Superior temporal gyrus (tissue), 1 donor: ENCODE measurements around the gene FAF1.
"Not testable (repeated sequence)": the region's sequence is repeated elsewhere in the genome, so short reads cannot be mapped to it uniquely, and the experiment has no call there.

Experiments used
- DNase-seq: peaks from one replicate; pipeline ENCODE4 v3.0.0-alpha.2; 2016; ENCODE audit errors: extremely low spot score

FAF1 gene

GRCh38 chr1:50959913-50960844 lies at the start of gene FAF1:
Gene FAF1, minus strand, starts transcription at chr1:50960267. Its CDS starts 456 bp downstream, at chr1:50959811.
- peak; percentile 98 for DNase-seq

DNA sequence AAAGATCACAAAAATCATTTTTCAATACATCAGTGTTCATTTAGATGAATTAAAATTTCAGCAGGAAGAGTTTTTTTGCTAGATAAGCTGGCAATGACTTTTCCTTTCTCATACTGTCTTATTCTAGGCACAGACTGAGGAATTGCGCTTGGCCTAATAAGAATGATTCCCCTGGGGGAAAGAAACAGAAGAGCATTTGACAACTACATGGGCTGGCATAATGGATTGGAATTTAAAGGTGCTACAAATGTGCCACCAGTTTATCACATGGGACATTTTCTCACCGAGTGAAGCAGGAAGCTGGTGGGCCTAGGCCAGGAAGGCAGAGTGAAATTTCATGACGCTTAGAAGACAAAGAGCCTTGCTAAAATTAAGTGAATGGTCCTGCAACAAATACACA lies 49.3 kb upstream of the FAF1 start:
- no peak for DNase-seq

DNA sequence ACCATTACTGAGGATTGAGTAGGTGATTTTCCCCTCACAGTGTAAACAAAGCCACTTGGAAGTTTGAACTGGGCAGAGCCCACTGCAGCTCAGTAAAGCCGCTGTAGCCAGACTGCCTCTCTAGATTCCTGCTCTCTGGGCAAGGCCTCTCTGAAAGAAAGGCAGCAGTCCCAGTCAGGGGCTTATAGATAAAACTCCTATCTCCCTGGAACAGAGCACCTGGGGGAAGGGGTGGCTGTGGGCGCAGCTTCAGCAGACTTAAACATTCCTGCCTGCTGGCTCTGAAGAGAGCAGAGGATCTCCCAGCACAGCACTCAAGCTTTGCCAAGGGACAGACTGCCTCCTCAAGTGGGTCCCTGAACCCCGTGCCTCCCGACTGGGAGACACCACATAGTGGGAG lies 45.5 kb upstream of the FAF1 start:
- not testable (repeated sequence) for DNase-seq

- no peak for DNase-seq
Measured at GRCh38 chr1:51002516-51002915, 42.4 kb upstream of the FAF1 start.

DNA sequence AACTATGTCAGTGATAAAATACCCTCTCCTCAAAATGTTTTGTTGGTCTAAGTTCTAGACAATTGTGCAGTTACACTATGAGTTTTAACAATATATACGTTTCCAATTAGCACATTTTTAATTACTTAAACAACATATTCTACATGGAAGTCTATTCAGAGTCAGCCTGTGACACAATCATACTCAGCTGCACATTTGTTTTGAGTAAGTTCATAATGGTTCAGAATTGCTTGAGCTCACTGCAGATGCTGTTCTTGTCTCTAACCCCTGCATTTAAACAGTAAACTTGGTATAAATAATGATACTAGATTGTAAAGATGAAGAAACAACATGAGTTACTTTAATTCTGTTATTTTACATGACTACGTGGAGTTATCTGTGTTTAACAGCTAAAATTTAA lies 40.6 kb upstream of the FAF1 start:
- no peak for DNase-seq

GRCh38 chr1:51000160-51000559 lies 40.1 kb upstream of the FAF1 start:
- DNase-seq = no peak

DNA sequence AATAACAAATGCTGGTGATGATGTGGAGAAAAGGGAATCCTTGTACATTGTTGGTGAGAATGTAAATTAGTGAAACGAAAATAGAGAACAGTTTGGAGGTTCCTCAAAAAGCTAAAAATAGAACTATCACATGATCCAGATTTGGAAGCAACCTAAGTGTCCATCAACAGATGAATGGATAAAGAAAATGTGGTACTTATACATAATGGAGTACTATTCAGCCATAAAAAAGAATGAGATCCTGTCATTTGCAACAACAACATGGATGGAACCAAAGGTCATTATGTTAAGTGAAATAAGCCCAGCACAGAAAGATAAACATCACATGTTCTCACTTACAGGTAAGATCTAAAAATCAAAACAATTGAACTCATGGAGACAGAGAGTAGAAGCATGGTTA lies 39.3 kb upstream of the FAF1 start:
- not testable (repeated sequence) for DNase-seq

DNA sequence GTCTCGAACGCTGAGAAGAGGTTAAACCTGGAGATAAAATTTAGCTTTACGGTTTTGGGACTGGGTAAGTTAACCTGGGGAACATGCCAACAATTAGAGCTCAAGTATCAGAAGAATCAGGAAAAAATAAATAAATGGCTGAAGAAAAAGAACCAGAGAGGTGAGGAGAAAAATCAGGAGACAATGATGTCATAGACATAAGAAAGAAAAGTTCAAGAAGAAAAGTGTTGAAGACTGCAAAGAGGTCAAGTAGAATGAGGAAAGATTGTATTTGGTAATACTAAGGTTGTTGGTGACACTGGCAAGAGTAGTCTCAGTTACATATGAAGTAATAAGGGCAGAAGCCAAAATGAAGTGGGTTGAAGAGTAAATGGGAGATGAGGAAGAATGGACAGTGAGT lies 36.0 kb upstream of the FAF1 start:
- DNase-seq = no peak

GRCh38 chr1:50995651-50996050 lies 35.6 kb upstream of the FAF1 start:
- no peak for DNase-seq

DNA sequence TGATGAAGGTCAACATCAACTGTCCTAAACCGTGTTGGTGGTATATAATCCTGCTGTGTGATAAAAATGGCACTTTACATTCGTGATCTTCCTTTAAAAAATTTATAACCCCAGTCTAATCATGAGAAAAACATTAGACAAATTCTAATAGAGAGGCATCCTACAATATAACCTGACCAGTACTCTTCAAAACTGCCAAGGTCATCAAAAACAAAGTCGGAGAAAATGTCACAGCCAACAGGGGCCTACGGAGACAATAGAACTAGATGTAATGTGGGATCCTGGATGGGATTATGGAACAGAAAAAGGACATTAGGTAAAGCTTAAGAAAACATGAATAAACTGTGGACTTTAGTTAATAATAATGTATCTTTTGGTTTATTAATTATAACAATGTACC lies 34.9 kb upstream of the FAF1 start:
- no peak for DNase-seq

GRCh38 chr1:50993645-50994044 lies 33.6 kb upstream of the FAF1 start:
- DNase-seq = no peak

DNA sequence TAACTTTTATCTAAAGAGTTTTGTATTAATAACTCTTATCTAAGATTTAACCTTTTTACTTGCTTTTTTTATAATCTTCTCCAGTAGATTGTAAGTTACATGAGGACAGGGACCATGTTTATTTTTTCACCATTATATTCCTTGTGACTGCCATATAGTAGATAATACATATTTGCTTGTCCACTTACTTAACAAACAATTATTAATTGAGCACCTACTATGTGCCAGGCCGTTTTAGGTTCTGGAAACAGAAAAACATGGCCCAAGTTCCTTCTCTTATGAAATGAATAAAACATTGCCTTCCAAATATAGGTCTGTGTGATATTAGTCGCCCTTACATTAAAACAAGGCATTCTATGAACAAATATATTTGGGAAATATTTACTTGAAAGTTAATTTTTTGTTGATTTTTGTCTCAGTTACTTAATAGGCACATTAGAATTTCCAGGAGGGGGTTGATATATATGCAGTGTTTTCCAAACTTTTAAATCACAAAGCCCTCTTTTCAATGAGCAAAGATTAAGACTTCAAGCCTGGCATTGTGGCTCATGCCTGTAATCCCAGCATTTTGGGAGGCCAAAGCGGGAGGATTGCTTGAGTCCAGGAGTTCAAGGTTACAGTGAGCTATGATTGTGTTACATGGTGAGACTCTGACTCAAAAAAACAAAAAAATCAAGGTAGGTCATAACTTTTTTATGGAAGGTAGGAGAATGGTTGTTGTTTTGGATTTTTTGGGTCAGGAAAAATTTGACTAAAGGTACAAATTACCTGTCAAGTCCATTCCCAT lies 32.7 kb upstream of the FAF1 start:
- DNase-seq = no peak

DNA sequence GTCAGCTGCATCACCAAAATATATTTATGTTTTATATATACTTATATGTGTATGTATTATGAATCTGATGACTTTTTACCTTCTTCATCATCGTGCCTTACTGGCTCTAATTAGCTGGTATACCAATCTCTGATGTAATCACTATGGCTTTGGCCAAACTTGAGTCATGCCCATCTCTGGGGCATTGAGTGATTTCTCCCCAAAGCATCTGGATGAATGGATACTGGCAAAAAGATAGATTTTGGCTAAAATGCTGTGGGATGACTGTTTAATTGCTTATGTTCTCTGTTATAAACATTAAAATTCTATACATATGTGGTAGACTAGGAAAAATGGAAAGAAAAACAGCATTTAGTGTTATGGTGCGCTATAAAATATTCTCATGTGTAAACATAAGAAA lies 29.6 kb upstream of the FAF1 start:
- DNase-seq = no peak

DNA sequence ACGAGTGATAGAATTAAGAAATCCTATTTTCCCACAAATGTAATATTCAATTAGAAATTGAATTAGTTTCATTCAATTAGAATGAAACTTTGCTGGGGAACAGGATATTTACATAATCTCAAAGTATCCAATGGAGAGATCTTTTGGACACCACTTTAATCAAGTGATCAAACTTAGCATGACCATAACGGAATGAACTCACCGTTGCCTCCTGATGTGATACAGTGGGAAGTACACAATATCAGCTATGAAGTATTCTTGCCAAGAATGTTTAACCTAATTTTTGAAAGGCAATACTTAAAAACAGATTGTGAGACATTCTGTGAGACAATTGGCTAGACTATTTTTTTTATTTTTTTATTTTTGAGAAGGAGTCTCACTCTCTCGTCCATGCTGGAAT lies 26.6 kb upstream of the FAF1 start:
- DNase-seq = no peak

- no peak for DNase-seq
Measured at GRCh38 chr1:50985094-50985493, 25.0 kb upstream of the FAF1 start.

DNA sequence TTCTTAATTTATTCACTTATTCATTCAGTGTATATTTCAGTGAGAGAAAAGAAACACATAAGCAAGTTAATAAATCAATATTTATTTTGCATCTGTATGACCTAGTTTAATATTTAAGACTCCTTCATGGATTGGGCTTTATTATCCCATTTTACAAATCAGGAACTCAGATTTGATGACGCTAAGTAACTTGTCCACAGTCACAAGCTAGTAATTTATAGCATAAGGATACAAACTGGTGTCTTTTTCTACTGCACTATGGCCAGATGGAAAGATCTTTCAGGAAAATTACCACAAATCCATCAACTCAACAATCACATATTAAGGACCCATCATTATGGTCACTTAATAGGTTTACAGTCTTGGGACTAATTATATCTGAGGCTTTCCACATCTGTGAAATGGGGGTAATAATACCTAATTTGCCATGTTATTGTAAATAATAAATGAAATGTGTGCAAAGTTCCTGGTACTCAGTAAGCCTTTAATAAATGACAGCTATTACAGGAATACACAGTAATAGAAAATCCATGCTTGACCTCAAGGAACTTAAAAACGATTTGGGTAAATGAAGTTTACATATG lies 23.2 kb upstream of the FAF1 start:
- DNase-seq = peak; percentile 24

DNA sequence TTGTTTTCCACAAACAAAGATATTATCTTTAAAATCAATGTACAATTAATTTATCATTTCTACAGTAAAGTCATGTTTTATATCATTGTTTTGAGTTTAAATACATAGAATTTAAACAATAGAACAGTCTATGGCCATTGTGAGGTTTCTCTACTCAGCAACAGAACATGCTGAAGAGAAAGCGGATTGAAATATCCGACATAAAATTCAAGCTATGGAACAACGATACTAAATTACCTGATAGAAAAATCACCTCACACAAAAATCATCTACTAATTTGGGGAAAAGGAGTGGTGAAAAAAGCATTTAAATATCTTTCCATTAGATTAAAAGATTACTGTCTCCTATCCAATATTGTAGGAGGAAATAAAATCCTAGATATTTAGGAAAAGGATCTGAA lies 22.5 kb upstream of the FAF1 start:
- peak; percentile 20 for DNase-seq

- DNase-seq = peak; percentile 51
Measured at GRCh38 chr1:50981741-50982140, 21.7 kb upstream of the FAF1 start.

GRCh38 chr1:50980505-50980904 lies 20.4 kb upstream of the FAF1 start:
- no peak for DNase-seq

- peak; percentile 25 for DNase-seq
Measured at GRCh38 chr1:50979937-50980336, 19.9 kb upstream of the FAF1 start.

DNA sequence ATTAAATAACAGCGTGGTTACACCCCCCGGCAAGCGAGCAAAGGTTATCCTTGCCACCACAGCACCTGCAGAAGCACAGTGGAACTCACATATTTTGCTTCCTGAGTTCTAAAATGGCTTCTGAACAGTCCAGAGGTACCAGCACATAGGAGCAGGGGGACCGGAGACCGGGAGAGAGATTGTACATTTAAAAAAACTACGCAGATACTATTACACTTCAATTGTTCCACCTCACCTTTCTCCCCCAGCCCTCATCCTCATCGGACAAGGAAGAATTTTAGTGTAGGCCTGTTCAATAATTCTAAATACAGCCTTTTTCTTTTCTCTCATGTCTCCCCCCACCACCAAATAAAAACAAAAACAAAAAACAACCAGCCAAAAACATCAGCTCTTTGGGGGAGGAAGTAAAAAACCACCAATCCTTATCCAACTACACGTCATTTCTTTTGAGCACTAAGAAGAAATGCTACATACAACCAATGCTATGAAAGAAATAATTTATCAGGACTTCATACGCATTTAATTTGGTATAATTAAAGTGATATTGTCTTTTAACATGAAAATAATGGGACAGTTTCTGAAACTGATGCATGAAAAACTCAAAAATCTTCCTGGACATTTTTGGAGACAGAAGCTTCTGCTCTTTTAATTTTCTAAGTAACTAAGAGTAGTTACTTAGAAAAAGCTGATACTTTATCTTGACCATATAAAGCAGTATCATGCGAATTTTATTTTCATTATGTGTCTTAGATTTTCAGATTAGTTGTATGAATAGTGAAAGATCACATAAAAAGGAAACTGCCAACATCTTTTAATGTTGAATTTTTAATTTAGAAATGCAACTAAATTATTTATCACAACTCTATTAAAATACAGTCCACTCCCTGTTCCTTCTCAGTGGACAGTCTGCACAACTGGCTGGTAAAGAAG lies 19.1 kb upstream of the FAF1 start:
- DNase-seq = peak; percentile 58
